RCC 7860 (cell line): ENCODE measurements around the gene TIMM13.

ENCODE experiments used
- DNase-seq: peaks from one replicate; pipeline ENCODE4 v3.0.0-alpha.2; 2015; ENCODE audit warnings: low spot score
- FAIRE-seq: peaks from 2 replicates; lab custom pipeline; 2012; peaks lifted over from hg19 to GRCh38; lab: Jason Lieb, UNC

Gene TIMM13

DNA sequence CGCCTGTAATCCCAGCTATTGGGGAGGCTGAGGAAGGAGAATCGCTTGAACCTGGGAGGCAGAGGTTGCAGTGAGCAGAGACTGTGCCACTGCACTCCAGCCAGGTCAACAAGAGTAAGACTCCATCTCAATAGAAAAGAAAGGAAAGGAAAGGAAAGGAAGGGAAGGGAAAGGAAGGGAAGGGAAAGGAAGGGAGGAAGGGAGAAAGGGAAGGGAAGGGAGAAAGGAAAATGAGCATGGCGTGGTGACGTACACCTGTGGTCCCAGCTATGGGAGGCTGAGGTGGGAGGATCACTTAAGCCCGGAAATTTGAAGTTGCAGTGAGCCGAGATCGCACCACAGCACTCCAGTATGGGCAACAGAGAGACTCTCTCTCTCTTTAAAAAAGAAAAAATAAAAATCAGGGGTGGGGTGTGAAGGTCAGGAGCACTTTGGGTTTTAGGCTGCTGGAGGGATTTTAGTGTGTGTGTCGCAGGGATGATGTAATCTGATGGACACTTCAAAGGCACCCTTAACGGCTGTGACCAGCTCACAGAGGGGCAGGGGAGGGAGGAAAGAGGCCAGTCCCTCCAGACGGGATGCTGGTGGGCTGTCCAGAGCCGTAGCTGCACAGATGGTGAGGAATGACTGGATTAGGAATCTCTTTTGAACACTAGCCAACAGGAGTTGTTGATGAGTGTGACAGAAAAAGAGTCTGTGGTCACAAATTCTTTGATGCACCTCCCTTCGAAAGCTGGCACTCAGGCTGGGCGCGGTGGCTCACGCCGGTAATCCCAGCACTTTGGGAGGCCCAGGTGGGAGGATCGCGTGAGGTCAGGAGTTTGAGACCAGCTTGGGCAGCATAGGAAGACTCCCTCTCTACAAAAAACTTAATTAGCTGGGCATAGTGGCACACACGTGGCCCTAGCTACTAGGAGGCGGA, 39.8 kb downstream of the TIMM13 start:
- DNase-seq (no peak), FAIRE-seq (no peak)

DNA sequence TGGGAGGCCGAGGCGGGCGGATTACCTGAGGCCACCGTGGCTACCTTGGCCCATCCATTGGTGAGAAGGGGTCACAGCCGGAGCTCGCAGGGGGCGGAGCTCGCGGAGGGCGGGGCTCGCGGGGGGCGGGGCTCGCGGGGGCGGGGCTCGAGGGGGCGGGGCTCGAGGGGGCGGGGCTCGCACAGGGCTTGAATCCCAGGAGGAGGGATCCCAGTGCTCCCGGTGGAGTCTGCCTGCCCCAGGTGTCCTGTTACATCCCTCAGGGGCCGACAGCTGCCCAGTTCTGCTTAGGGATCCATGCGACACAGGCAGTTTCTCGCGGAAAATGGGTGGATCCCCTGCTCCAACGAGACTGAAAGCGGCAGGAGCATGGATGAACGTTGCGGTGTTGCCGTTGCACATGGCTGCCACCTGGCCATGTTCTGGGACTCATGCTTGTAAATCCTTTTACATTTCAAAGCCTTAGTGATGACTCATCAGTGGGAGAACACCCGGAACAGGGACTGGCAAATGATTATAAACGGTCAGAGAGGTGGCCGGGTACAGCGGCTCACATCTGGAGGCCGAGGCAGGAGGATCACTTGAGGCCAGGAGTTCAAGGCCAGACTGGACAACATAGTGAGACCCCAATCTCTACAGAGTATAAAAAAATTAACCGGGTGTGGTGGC, 42.2 kb downstream of the TIMM13 start:
- DNase-seq (peak; percentile 93), FAIRE-seq (peak; percentile 89)

DNA sequence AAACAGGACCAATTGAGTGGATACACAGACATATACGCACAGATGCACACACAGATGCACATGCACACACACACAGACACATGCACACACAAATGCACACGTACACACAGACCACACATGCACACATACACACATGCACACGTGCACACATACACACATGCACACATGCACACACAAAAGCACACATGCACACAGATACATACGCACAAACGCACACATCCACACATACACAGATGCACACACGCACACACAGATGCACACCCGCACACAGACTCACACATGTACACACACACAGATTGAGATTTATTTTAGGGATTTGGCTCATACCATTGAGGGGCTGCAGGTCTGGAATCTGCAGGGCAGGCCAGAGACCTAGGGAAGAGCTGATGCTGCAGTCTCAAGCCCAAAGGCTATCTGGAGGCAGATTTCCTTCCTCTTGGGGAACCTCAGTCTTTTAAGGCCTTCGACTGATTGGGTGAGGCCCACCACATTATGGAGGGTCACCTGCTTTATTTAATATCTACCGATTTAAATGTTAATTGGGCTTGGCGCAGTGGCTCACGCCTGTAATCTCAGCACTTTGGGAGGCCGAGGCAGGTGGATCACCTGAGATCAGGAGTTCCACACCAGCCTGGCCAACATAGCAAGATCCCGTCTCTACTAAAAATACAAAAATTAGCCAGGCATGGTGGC, 44.7 kb downstream of the TIMM13 start:
- no peak for DNase-seq
- no peak for FAIRE-seq

DNA sequence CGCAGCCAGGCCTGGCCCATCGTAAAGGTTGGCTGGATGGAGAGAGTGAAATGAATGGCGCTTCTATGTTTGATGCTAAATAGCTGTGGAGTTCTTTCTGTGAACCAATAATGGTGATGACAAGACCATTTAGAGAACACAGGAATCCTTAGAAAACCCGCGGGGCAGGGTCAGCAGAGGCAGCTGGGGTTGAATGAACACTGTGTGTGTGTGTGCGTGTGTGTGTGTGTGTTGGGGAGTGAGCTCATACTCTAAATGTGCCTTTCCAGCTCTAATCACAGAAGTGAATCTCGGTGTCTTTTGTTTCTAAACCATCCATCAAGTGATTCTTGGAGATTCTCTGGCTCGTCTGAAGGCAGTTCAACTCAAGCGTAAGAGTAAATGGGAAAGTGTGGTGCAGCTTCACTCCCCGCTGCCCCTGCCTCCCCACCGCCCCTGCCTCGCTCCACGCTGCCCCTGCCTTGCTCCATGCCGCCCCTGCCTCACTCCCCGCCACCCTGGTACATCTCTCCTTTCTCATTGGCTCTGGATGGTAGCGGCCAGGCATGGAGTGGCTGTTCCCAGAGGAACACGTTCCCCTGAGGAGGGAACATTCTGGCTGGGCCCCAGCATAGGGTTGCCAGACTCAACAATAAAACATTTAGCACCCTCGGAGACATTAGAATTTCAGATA, 46.1 kb downstream of the TIMM13 start:
- no peak for DNase-seq
- no peak for FAIRE-seq

DNA sequence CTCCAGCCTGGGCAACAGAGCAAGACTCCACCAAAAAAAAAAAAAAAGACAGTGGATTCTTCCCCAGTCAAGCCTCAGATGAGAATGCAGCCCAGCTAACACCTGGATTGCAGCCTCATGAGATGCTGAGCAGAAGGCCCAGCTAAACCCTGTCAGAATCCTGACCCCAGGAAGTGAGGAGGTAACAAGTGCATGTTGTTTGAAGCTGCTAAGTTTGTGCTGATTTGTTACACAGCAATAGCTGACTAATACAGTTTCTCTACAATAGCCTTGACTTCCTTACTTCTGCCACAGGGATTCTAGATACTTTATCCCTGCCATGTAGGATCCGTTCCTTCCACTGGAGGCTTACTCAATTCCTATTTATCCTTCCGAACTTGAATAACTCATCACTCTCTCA, 46.8 kb downstream of the TIMM13 start:
- DNase-seq (no peak), FAIRE-seq (no peak)

DNA sequence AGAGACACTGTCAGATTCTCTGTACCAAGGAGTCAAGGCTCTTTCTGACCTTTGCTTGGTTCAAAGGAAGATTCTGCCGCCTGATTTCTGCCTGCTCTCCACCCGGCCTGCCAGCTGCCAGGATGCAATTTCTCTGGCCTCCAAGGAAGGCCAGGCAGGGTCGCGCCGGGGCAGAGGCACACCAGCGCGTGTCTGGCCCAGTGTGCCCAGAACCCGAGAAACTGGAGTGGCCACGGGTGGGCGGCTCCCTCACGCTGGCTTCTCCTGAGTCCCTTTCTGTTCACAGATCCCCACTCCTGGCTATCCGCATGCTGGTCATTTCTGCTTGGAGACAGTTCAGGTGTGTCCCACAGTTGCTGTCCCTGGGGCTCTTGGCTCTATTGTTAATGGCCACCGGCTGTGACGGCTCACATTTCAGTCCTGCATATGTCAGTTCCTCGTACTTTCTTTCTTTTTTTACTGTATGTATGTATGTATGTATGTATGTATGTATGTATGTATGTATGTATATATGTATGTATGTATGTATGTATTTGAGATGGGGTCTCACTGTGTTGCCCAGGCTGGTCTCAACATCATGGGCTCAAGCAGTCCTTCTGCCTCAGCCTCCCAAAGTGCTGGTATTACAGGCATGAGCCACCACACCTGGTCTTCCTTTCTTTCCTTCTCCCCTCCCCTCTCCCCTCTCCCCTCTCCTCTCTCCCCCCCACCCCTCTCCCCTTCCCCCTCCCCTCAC, 50.4 kb downstream of the TIMM13 start:
- no peak for FAIRE-seq
- no peak for DNase-seq
